ENCODE results near the gene TAF1.
"Not testable (repeated sequence)": the region's sequence is repeated elsewhere in the genome, so short reads cannot be mapped to it uniquely, and the experiment has no call there.

The TAF1 gene

GRCh38 chrX:71496476-71496875, 130.3 kb downstream of the TAF1 start:
- no peak for DNase-seq (ENCODE audit: low read depth in 2 of 2)

GRCh38 chrX:71502080-71502479, 135.9 kb downstream of the TAF1 start:
- DNase-seq (ENCODE audit: low read depth in 2 of 2) = not testable (repeated sequence)

- DNase-seq (ENCODE audit: low read depth in 2 of 2) = no peak
Measured at GRCh38 chrX:71504346-71504745, 138.2 kb downstream of the TAF1 start.

- DNase-seq (ENCODE audit: low read depth in 2 of 2) = no peak
Measured at GRCh38 chrX:71509289-71509688, 143.1 kb downstream of the TAF1 start.

- no peak for DNase-seq (ENCODE audit: low read depth in 2 of 2)
Measured at GRCh38 chrX:71510161-71510560, 144.0 kb downstream of the TAF1 start.

- not testable (repeated sequence) for DNase-seq (ENCODE audit: low read depth in 2 of 2)
Measured at GRCh38 chrX:71513731-71514130, 147.6 kb downstream of the TAF1 start.

GRCh38 chrX:71514367-71515037, 148.3 kb downstream of the TAF1 start:
- DNase-seq (ENCODE audit: low read depth in 2 of 2) = no peak

- DNase-seq (ENCODE audit: low read depth in 2 of 2) = no peak
Measured at GRCh38 chrX:71515038-71515396, 148.9 kb downstream of the TAF1 start.

Data from stimulated activated CD8-positive, alpha-beta memory T cell treated with anti-CD3 and anti-CD28 coated beads, Interleukin-2, amount 100 ng/mL, for 48 hours (primary cell).